HG03108 (cell line): ENCODE data around the gene FAAP20.
A peak's percentile ranks its signal among the peaks of the same experiment; 100 is the strongest.

Source experiments
- ATAC-seq: cut with Tn5 transposase; IDR thresholded peaks from one replicate; pipeline ENCODE4 v1.9.1; 2021; ENCODE audit warnings: moderate library complexity; ENCODE audit not compliant: unreplicated experiment

FAAP20 gene

GRCh38 chr1:2194319-2194897 is at the start of gene FAAP20:
Gene FAAP20, minus strand, starts transcription at chr1:2194772. Its CDS starts 23 bp downstream, at chr1:2194749.
- ATAC-seq = peak; percentile 41

- no peak for ATAC-seq
These were observed 48.5 kb upstream of the FAAP20 start for GRCh38 chr1:2242814-2243725.

GRCh38 chr1:2241820-2242219 is 47.2 kb upstream of the FAAP20 start:
- no peak for ATAC-seq

- ATAC-seq = no peak
These were observed 45.9 kb upstream of the FAAP20 start for GRCh38 chr1:2240270-2241156.

- ATAC-seq = no peak
These were observed 44.9 kb upstream of the FAAP20 start for GRCh38 chr1:2239384-2239985.

- no peak for ATAC-seq
These were observed 44.4 kb upstream of the FAAP20 start for GRCh38 chr1:2239013-2239370.

GRCh38 chr1:2238361-2239012 is 43.9 kb upstream of the FAAP20 start:
- no peak for ATAC-seq

GRCh38 chr1:2237773-2238172 is 43.2 kb upstream of the FAAP20 start:
- no peak for ATAC-seq

GRCh38 chr1:2236695-2237677 is 42.4 kb upstream of the FAAP20 start:
- ATAC-seq = no peak

- no peak for ATAC-seq
These were observed 40.9 kb upstream of the FAAP20 start for GRCh38 chr1:2235300-2235998.

- no peak for ATAC-seq
These were observed 40.2 kb upstream of the FAAP20 start for GRCh38 chr1:2234762-2235113.

GRCh38 chr1:2233997-2234761 is 39.6 kb upstream of the FAAP20 start:
- ATAC-seq = no peak

GRCh38 chr1:2233468-2233867 is 38.9 kb upstream of the FAAP20 start:
- ATAC-seq = no peak

GRCh38 chr1:2232916-2233438 is 38.4 kb upstream of the FAAP20 start:
- no peak for ATAC-seq

GRCh38 chr1:2232255-2232915 is 37.8 kb upstream of the FAAP20 start:
- ATAC-seq = no peak

- ATAC-seq = no peak
These were observed 37.1 kb upstream of the FAAP20 start for GRCh38 chr1:2231532-2232254.
